ENCODE measurements around the gene PPP1R3E.

Gene PPP1R3E

GRCh38 chr14:23322568-23323517, 20.2 kb upstream of the PPP1R3E start:
- DNase-seq = no peak

DNA sequence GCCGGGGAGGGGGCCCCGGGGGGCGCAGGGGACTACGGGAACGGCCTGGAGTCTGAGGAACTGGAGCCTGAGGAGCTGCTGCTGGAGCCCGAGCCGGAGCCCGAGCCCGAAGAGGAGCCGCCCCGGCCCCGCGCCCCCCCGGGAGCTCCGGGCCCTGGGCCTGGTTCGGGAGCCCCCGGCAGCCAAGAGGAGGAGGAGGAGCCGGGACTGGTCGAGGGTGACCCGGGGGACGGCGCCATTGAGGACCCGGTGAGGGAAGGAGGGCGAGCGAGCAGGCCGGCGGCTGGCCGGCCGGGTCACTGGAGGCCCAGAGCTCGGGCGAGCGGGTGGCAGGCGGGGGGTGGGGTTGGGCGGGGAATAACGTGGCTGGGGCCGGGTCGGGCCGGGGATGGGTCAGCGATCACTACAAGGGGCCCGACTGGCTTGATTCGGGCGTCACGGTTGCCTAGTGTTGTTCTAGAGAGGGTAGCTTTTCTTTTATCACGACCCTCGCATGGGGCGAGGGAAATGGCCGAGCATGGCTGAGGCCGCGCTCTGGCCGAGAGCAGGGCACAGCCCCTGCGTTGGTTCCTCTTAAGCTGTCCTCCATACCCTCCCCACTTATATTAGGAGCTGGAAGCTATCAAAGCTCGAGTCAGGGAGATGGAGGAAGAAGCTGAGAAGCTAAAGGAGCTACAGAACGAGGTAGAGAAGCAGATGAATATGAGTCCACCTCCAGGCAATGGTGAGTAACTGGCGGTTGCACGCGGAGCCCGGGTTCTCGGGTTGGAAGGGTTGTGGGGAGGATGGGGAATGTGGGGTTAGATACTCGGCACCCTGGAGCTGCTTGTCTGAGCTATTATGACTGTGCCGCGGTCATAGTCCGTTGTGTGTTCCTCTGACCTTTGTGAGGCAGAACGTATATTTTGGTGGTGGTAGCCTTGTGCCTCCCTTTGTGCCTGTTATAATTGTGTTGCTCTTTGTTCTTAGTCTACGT, 19.2 kb upstream of the PPP1R3E start:
- DNase-seq = peak; percentile 59

DNA sequence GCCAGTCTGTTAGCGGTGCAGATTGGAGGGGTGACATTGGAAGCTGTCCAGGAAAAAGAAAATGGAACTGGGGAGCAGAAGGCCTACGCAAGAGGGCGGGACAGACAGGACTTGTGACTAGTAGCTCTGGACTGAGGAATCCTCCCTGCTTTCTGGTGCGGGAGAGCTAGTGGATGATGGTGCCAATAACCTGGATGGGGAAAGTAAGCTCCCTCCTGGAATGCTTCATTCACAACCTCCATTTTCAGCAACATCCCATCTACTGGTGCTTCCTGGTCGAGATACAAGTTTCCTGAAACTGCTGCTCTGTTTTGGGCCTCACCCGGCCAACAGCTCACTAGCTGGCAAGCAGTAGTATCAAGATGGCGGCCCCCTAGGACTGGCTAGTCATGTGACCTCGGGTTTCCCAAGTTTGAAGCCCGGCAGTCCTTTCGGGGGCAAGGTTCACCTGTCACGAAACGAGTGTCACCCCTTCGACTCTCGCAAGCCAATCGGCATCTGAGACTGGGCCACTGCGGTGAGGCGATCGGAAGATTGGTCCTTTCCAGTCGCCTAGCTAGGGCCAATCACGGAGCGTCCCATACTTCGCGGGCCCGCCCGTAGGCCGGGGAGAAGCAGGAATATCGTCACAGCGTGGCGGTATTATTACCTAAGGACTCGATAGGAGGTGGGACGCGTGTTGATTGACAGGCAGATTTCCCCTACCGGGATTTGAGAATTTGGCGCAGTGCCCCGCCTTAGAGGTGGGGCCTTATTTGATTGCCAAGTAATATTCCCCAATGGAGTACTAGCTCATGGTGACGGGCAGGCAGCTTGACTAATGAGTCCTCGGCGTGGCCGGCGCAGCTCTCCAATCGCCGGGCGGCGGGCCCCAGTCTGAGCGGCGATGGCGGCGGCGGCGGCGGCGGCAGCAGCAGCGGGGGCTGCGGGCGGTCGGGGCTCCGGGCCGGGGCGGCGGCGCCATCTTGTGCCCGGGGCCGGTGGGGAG, 18.2 kb upstream of the PPP1R3E start, which contains the start of gene PABPN1:
Gene PABPN1, plus strand, starts transcription at position 874 of the 988 bp plus-strand sequence. Its CDS starts 13 bp downstream, at position 887.
- DNase-seq = peak; percentile 100

DNA sequence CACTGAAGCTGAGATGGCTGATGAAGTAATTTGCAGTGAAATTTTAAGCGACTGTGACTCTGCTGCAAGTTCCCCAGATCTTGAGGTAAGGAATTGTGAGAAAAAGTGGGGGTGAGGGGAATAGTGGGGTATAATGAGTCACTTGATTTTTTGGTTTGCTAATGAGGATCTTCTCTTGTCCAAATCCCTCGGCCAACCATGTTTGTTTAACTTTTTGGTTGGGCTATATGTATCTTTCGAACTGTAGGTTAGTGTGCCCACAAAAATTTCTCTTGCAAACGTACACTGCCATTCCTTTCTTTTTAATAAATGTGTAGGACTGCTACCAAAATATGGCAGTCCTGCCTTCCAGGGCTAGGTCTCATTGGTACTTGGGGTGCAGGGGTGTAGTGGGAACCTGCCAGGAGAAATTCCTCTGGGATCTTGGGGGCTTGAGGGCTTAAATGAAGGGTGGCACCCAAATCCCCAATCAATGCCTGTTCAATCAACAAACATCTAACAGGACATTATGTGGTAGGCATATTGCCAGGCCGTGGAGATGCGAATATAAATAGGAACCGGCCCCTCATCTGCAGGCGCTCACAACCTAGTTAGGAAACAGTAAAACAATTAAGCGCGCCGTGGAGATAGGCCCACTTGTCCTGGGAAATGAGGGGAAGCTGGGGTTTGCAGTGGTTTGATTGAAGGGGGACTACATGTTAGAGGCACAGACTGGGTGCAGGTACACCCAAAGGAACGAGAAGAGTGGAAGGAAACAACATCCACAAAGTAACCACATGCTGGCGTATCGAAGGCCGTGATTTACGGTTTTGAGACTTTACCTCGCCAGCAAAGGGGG, 17.3 kb upstream of the PPP1R3E start:
- no peak for DNase-seq

GRCh38 chr14:23316300-23316699, 13.6 kb upstream of the PPP1R3E start:
- no peak for DNase-seq

- no peak for DNase-seq
These were observed 7.9 kb upstream of the PPP1R3E start for GRCh38 chr14:23310546-23310945.

DNA sequence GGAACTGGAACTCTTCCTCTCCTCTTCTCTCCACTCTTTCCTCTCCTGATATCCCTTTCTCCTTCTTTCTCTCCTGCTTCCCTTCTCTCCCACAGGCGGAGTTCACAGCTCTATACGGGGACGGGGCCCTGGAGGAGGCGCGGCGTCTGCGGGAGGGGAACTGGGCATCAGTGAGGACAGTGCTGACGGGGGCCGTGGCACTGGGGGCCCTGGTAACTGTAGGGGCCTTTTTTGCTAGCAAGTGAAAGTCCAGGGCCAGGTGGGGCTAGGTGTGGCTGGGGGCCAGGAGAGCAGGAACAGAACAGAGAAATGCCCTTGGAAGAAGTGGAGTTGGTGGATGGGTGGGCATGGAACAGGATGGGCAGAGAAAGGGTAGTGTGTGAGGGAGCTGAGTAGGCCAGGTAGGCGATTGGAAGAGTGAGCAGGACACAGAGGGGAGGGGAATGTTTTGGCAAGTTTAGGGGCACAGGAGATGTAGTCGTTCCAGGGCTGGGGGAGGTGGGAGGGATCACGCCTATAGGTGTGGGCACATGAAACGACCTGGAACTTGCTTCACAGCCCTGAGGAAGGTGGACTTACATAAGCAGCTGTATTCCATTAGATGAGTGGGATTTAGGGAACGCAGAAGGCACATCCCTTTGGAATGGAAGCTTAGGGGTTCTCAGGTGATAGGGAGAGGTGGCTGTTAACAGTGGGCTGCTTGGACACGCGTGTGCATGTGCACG, 6.2 kb upstream of the PPP1R3E start:
- DNase-seq = no peak

GRCh38 chr14:23307687-23308644, 5.3 kb upstream of the PPP1R3E start:
- DNase-seq = no peak

DNA sequence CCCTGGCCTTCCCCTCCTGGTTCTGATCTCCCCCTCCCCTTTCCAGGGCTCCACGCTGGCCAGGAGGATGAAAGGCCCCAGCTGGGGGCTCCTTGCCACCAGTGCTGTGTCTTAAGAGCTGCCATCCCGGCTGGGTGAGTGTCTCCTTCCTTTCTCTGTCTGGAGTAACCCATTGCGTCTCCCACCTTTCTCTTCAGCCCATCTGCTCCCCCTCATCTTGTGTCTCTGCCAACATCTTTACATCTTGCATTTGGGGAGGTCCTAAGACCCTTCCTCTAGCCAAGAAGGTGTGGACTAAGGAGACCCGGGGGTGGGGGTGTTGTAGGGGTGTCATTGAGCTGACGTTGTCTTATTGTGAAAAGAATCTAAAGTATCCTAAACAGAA, 4.5 kb upstream of the PPP1R3E start:
- DNase-seq = no peak

DNA sequence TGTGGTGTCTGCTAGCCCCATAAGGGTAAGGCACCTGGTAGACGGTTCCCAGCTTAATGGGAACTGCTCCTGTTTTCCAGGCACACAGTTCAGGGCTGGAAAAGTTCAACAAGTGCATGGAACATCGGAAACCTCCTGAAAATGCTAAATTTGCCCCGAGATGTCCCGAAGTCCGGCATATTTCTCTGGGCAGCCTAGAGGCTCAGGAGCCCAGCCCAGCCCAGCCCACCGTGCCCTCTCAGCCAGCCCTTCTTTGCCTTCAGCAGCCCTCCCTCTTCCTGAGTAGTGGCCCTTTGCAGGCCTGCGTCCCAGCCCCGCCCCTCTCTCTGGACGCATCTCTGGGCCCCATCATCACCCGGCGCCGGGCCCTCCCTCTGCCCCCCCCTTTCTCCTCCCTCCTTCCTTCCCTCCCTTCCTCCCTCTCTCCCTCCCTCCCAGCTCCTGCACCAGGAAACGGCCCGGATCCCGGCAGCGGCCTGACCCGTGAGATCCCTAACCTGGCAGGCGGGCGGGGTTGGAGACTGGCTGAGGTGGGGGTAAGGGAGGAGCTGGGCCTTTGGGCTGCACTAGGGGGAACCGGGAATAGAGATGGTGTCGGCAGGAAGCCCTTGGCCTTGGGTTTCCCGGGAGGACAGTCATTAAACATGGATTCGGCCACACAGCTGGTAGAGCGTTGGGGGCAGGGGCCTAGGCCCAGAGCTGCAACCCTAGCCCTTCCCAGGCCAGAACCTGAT, 3.9 kb upstream of the PPP1R3E start, which contains the start of gene BCL2L2:
Gene BCL2L2, plus strand, starts transcription at position 422 of the 734 bp plus-strand sequence. CDS start 935 bp downstream, outside the sequence.
- DNase-seq = peak; percentile 96

- DNase-seq = no peak
These were observed 730 bp downstream of the PPP1R3E start for GRCh38 chr14:23301969-23302289.

GRCh38 chr14:23301288-23301968, 1.2 kb downstream of the PPP1R3E start:
- DNase-seq = peak; percentile 100

DNA sequence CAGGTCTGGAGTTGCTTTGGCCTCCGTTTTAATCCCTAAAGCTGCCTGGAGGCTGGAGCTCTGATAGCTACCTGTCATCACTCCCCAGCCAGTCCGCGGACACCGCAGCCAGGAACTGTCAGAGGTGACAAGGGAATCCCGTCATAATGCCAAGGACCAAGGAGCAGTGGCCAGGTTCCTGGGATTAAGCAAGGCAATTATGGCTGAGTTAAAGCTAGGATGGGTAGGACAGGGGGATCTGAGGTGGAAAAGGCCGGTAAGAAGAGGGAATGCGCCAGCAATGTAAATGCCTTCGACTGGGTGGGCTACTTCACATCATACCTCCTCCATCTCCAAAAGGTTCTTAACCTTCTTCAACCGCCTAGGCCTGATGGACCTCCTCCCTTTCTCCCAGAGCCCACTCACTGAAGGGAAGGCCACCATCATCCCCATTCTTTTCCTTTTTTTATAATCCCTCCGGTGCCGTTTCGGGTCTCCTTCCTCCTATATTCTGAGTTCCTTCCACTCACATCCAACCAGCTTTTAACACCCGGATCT, 1.9 kb downstream of the PPP1R3E start:
- DNase-seq = peak; percentile 60

DNA sequence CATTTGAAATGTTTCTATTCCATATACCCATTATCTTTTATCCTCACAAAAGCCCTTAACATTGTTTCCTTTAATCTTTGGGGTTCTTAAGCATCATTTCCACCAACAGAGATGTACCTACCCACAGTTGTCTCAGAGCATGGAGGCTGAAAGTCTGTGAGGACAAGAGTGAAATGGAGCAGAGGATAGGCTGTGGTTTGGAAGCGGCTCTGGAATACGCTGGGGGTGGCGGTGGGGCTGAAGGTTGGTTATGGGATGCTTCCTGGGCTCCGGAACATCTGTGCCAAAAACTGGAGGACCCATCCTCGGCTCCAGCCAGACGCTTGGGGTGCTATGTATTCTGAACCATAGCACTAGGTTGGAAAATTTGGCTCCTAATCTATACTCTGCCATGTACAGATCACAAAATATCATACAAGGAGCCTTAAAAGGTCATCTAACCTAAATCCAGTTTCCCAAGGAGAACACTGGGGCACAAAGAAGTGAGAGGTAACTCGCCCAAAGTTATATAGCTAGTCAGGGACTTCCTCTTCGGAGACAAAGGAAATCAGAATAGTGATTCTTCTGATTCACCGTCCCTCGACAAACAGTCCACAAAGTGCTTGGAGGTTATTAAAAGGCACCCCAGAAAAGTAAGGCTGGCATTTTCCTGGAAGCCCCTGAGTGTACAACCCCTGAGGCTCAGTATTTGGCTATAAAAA, 2.5 kb downstream of the PPP1R3E start:
- DNase-seq = no peak

DNA sequence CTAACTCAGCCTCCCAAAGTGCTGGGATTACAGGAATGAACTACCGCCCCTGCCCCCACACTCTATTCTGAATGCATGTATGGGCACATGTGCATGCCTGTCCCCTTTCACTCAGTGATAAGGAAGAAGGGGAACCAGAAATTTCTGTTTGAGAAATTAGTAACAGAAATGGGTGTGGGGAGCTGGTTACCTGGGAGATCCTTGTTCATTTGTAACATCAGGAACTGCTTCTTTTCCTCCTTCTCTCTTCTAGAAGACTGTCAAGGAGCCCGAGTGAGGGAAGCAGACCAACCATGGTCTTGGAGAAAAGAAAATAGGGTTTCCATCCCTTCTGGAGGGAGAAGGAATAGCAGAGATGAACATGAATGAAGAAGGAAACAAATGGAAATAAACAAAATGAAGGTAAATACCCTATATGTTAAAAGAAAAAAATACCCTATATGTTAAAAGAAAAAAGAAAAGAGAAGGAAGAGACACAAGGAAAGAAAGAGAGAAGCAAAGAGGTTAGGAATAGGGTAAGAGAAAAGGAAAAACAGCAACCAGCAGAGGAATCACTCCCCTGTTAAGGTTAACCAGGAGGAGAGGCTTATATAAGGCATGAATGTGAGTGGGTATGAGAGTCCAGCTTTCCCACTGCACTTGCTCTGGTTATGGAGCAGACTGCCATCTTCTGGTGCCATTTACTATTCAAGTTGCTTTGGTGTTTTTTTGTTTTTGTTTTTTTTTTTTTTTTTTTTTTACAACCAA, 3.3 kb downstream of the PPP1R3E start:
- DNase-seq = peak; percentile 34

DNA sequence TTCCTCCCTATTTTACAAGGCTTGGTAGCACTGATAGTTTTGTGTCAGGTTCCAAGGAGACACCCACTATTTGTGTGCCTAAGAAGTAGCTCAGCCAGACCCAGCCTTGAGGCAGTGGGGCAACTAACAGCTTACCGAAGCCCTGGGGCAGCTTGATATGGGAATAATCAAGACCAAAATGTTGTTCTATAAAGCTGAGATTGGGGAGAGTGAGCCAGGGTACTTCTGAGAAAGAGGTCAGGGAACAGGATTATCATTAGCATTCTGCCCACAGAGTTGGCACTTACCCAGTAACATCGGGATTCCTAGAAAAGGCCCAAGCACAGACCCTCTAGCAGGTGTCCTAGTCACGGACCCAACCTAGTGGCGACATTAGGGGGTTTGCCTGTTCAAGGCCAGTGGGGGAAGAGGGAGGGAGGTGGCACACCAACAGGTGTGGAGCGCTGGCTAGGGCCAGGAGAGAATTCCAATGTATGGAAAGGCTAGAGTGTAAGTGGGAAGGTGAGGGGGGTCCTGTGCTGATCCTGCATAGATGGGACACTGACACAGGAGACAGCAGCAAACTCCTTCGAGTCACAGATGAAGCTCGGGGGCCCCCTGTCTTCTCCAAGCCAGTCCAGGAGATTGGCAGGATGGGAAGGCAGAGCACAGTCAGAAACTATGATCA, 4.9 kb downstream of the PPP1R3E start:
- no peak for DNase-seq
